ENCODE measurements around the gene MORF4L1.
A peak's percentile ranks its signal among the peaks of the same experiment; 100 is the strongest.
"Not testable (repeated sequence)": the region's sequence is repeated elsewhere in the genome, so short reads cannot be mapped to it uniquely, and the experiment has no call there.

MORF4L1 gene

GRCh38 chr15:78927077-78927790 lies 54.5 kb downstream of the MORF4L1 start:
- no peak for DNase-seq

GRCh38 chr15:78928176-78928575 lies 55.5 kb downstream of the MORF4L1 start:
- DNase-seq = not testable (repeated sequence)

- no peak for DNase-seq
Observed at GRCh38 chr15:78928616-78929093, 56.0 kb downstream of the MORF4L1 start.

- no peak for DNase-seq
Observed at GRCh38 chr15:78929536-78930264, 57.0 kb downstream of the MORF4L1 start.

DNA sequence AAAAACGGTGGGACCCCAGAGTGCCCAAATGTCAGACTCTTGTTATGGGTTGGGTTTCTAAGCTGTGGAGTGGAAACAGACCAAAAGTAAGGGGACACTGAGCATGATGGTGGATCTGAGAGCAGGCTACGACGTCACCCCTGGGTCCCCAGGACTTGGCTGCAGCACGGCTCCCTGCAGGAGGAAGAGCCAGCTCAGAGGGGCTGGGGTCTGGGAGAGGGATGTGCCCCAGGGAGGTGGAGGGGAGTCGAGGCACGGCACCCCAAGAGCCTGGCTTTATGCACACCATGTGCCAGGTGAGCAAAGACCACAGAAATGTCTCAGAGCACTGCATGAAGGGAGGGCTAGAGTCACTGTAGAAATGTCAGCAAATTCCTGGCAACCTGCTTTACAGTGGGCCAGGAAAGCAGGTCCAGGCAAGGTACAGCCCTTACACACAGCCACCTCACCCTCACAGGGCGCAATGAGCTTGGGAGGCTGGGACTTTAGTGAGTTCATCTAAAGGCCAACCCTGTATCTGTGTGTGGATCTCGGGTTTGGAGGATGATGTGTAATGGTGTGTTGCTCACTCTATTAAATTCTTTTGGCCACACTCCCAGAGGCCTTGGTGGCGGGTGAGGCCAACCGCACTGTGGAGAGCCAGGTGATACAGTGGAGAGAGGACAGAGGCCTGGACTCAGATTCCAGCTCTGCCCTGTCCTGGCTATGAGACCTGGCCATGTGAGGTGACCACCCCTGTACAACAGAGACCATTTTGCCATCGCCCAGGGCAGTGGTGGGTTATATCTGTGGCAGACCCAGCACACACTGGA lies 58.1 kb downstream of the MORF4L1 start:
- no peak for DNase-seq

DNA sequence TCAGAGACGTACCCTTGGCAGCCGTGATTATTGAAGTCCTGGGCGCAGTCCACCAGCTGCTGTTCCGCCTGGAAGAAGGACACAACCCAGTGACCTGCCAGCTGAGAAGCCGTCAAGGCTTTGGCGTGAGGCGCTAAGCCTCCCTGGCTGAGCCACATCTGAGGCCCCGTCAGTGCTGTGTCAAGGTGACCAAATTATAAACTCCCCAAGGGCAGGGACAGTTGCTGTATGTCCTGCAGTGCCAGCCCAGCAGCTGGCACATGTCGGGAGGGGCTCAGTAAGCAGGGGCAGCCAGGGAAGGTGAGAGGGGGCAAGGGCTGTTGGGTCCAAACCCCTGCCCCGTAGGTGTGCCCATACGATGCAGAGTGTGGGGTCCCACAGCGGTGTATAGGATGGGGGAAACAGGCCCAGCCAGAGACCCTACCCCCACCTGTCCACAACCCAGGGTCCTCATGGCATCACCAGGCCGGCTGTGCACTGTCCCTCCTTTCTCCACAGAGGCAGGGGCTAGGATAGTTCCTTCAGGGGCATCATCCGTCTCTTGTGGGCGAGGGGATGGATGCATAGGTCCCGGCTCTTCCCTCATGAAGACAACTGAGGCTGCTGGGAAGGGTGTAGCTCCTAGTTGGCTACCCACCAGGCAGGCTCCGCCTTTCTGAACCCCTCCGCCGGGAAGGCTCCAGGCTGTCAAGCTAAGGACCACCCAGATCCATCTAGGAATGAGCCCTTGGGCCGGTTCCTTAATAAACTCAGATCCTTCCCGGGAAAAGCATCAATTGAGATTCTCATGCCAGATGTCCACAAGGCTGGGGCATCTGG lies 59.0 kb downstream of the MORF4L1 start:
- no peak for DNase-seq

DNA sequence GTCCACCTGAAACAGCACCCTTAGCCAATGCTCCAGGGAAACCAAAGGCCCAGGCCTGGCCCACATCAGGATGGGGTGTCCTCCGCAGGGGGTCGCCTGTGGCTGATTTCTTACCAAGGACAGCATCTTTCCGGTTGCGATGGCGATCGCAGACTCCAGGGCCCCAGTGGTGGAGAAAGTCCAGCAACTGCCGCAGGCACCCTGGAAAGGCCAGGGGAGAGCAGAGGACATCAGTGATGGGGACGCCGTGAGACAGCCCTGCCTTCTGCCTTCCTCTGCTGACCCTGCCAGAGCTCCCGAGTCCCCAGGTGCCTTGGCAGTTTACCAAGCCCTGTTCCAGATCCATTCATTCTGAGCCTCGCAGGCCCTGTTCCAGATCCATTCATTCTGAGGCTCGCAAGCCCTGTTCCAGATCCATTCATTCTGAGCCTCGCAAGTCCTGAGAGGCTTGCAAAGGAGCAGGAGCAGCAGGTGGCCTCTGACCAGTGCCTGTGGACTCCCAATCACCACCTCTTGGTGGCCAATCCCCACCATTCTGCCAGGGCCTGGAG lies 59.6 kb downstream of the MORF4L1 start:
- no peak for DNase-seq

- no peak for DNase-seq
Observed at GRCh38 chr15:78933187-78933822, 60.6 kb downstream of the MORF4L1 start.

- no peak for DNase-seq
Observed at GRCh38 chr15:78933823-78934654, 61.3 kb downstream of the MORF4L1 start.

DNA sequence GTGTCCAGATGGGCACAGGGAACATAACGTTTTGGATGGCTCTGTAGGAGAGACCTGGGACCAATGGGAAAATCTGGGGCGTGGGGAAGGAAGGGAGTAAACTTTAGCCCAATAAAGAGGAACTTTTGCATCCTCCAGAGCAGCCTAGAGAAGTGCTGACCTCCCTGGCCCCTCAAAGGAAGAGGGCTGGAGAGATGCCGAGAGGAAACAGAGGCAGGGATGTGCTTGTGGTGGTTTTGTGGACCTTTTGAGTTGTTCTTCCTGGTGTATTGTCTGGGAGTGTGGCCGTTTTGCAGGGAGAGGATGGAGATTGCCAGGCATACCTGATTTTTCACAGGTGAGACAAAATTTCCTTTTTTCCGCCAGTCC lies 61.9 kb downstream of the MORF4L1 start:
- no peak for DNase-seq

GRCh38 chr15:78937132-78937739 lies 64.5 kb downstream of the MORF4L1 start:
- DNase-seq = no peak

DNA sequence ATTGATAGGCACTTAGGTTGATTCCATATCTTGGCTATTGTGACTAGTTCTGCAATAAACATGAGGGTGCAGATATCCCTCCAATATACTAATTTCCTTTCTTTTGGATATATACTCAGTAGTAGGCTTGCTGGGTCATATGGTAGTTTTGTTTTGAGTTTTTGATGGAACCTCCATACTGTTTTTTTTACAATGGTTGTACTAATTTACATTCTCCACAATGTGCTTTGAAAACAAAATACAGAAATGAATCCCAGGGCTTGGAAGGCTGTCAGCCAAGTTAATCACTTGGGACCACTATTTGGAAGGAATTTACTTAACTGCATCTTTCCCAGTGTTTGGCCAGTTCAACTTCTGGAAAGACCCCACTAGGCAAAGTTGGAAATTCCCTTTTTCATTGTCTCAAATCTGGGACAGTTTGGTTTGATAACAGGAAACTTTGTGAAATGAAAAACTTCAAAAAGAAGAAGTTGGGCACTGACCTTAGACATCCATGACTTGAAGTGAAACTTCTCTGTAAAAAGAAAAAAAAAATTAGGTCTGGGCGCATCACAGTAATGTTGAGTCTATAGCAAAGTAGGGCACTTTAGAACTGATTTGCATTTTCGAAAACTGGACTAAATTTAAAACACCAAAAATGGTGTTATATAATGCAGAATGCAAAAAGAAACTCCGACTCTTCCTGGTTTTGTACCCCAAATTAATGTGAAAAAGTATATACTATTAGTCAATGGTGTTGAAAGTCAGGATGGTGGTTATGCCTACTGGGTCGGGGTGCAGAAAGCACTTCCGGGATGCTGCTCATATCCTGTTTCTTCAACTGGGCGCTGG lies 66.2 kb downstream of the MORF4L1 start:
- DNase-seq = no peak

- DNase-seq = no peak
Observed at GRCh38 chr15:78942741-78943140, 70.1 kb downstream of the MORF4L1 start.

- DNase-seq = no peak
Observed at GRCh38 chr15:78943692-78944091, 71.0 kb downstream of the MORF4L1 start.

DNA sequence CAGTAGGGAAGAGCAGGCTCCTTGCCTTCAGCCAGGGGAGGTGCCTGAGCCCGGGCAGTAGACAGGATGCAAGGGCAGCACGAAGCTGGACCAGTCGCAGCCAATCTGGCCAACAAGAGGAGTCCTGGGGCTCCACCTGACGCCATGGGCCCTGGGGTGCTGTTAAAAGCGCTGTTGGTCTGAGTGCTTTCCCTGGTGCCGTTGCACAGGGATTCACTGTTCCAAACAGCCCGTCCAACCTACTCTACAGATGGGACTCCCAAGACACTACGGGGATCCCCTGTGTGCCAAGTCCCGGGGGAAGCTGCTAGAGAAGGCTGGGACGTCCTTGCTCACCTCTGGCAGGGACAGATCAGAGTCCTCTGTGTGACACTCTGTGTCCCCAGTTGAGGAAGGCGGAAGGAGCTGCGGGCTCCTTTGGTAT lies 71.5 kb downstream of the MORF4L1 start:
- DNase-seq = peak in 1 of 2 experiments; percentile 30

- peak; percentile 62 to 94 for DNase-seq
Observed at GRCh38 chr15:78944669-78945407, 72.1 kb downstream of the MORF4L1 start, which contains the start of gene CTSH. Gene CTSH (minus strand): TSS chr15:78945046. CDS start chr15:78944981, 65 bp downstream.

DNA sequence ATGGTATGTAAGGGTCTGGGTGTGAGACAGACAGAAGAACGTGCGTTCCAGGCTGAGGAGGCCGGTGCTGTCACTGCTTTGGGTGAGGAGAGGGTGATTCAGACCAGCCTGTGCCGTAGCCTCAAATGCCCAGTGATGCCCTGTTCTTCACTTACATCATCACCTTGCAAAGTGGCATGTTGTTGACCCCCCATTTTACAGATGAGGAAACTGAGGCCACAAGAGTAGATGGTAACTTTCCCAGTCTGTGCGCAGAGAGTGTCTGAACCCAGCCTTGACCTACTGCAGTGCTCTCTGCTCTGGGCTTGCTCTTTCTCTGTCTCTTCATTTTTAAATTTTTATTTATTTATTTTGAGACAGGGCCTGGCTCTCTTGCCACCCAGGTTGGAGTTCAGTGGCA lies 73.8 kb downstream of the MORF4L1 start:
- DNase-seq = no peak

- no peak for DNase-seq
Observed at GRCh38 chr15:78947506-78947905, 74.8 kb downstream of the MORF4L1 start.

All from NCI-H526 (cell line).